Peyer's patch (tissue), 4 donors: ENCODE results near the gene PRKCH.

Experiments used
- POLR2A ChIP-seq, 2 donors: fragments of 450-650 bp; IDR thresholded peaks; one replicate each; pipeline ENCODE4 v1.5.1; 2017; ENCODE audit warnings: antibody characterized with exemption in 2 of 2, mild to moderate bottlenecking in 2 of 2, moderate library complexity in 2 of 2
- TF ChIP-seq, protein P1 (sequence below), 6 experiments: fragments of 450-650 bp in 4 of 6; fragments of 200-600 bp in 2 of 6; sonication (generic) in 1 of 6; IDR thresholded peaks; one replicate each; pipeline ENCODE4 v1.5.1; 2017 to 2019; ENCODE audit warnings: antibody characterized with exemption in 6 of 6, mild to moderate bottlenecking in 3 of 6, moderate library complexity in 1 of 6

- TF ChIP-seq, protein P1, sequence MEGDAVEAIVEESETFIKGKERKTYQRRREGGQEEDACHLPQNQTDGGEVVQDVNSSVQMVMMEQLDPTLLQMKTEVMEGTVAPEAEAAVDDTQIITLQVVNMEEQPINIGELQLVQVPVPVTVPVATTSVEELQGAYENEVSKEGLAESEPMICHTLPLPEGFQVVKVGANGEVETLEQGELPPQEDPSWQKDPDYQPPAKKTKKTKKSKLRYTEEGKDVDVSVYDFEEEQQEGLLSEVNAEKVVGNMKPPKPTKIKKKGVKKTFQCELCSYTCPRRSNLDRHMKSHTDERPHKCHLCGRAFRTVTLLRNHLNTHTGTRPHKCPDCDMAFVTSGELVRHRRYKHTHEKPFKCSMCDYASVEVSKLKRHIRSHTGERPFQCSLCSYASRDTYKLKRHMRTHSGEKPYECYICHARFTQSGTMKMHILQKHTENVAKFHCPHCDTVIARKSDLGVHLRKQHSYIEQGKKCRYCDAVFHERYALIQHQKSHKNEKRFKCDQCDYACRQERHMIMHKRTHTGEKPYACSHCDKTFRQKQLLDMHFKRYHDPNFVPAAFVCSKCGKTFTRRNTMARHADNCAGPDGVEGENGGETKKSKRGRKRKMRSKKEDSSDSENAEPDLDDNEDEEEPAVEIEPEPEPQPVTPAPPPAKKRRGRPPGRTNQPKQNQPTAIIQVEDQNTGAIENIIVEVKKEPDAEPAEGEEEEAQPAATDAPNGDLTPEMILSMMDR (IDR thresholded peaks at IDR 0.05) = no peak
- no peak for TF ChIP-seq POLR2A (IDR thresholded peaks at IDR 0.05)
These were observed 22.6 kb downstream of the PRKCH start for GRCh38 chr14:61343991-61344405.
